IMR-90 (cell line): ENCODE data around the gene HDHD5. TPM values are rescaled to one million over a fixed set of nuclear protein-coding genes. Genes with fewer than 3 reads are reported as not detected.
A peak's percentile ranks its signal among the peaks of the same experiment; 100 is the strongest.

Experiments
- ATAC-seq: fragments of 200-7000 bp; cut with Tn5 transposase; 2 replicates; pipeline ENCODE4 v1.9.1; 2020; ENCODE audit warnings: low read depth, mild to moderate bottlenecking, moderate library complexity
- BruUV-seq: library from RNA; stranded (reverse); fragments of 400-500 nt; replicated peaks from 2 replicates; lab custom pipeline; 2021; lab: Mats Ljungman, UMichigan
- CTCF ChIA-PET: fragments of 300-600 bp; formaldehyde crosslinking; extraction: SDS; loops from one replicate; lab custom pipeline; 2021; ENCODE audit warnings: antibody characterized with exemption; lab: Yijun Ruan, JAX
- POLR2A ChIA-PET: fragments of 300-600 bp; sonication (Branson Sonifier 250); formaldehyde crosslinking; loops from one replicate; lab custom pipeline; 2022; ENCODE audit warnings: antibody characterized with exemption; ENCODE audit not compliant: unreplicated experiment; lab: Charles Lee
- DNase-seq: peaks from one replicate; pipeline ENCODE4 v3.0.0; 2013
- H2AFZ ChIP-seq: replicated peaks from 2 replicates; pipeline ENCODE3; 2013; ENCODE audit warnings: low read length, mild to moderate bottlenecking; ENCODE audit not compliant: poor library complexity
- H2AK5ac ChIP-seq: 2 replicates; pipeline ENCODE4 v1.6.1; 2013; ENCODE audit warnings: low read depth, low read length, inconsistent platforms
- H2AK9ac ChIP-seq: replicated peaks from 2 replicates; pipeline ENCODE3; 2013; ENCODE audit warnings: mild to moderate bottlenecking, low read depth, low read length, moderate library complexity; ENCODE audit not compliant: poor library complexity
- H2BK120ac ChIP-seq: 2 replicates; pipeline ENCODE4 v1.6.1; 2013; ENCODE audit warnings: low read depth, low read length, inconsistent platforms
- H2BK15ac ChIP-seq: 3 replicates; pipeline ENCODE4 v1.6.1; 2013; ENCODE audit warnings: low read depth, low read length, inconsistent platforms
- H2BK20ac ChIP-seq: 2 replicates; pipeline ENCODE4 v1.6.1; 2013; ENCODE audit warnings: low read depth, mild to moderate bottlenecking, inconsistent platforms, low read length, moderate library complexity
- H2BK5ac ChIP-seq: 2 replicates; pipeline ENCODE4 v1.6.1; 2013; ENCODE audit warnings: mild to moderate bottlenecking, low read depth, low read length, inconsistent platforms; ENCODE audit not compliant: poor library complexity, severe bottlenecking
- H3K14ac ChIP-seq: replicated peaks from 2 replicates; pipeline ENCODE4 v1.6.1; 2013; ENCODE audit warnings: low read depth, low read length, inconsistent platforms
- H3K18ac ChIP-seq: 2 replicates; pipeline ENCODE4 v1.6.1; 2013; ENCODE audit warnings: low read depth, low read length, control low read depth
- H3K23ac ChIP-seq: 2 replicates; pipeline ENCODE4 v1.6.1; 2013; ENCODE audit warnings: low read depth, low read length, inconsistent platforms
- H3K27ac ChIP-seq: 2 replicates; pipeline ENCODE4 v1.5.1; 2013; ENCODE audit warnings: mild to moderate bottlenecking, control low read depth, low read length; ENCODE audit not compliant: insufficient read depth
- H3K27me3 ChIP-seq: 2 replicates; pipeline ENCODE4 v1.6.1; 2013; ENCODE audit warnings: low read length; ENCODE audit not compliant: control insufficient read depth, insufficient read depth
- H3K36me3 ChIP-seq: 2 replicates; pipeline ENCODE4 v1.6.1; 2013; ENCODE audit warnings: low read length, mixed read lengths; ENCODE audit not compliant: control insufficient read depth, insufficient read depth
- H3K4ac ChIP-seq: 2 replicates; pipeline ENCODE4 v1.6.1; 2013; ENCODE audit warnings: low read depth, low read length, inconsistent platforms
- H3K4me1 ChIP-seq: 2 replicates; pipeline ENCODE4 v1.6.1; 2013; ENCODE audit warnings: low read length, mixed read lengths; ENCODE audit not compliant: control insufficient read depth, insufficient read depth
- H3K4me2 ChIP-seq: 2 replicates; pipeline ENCODE4 v1.6.1; 2013; ENCODE audit warnings: low read depth, mild to moderate bottlenecking, control low read depth, low read length, moderate library complexity
- H3K4me3 ChIP-seq: 2 replicates; pipeline ENCODE4 v1.5.1; 2013; ENCODE audit warnings: low read depth, mild to moderate bottlenecking, control low read depth, low read length, moderate library complexity; ENCODE audit not compliant: insufficient read depth
- H3K56ac ChIP-seq: 2 replicates; pipeline ENCODE4 v1.6.1; 2013; ENCODE audit warnings: low read length, inconsistent platforms; ENCODE audit not compliant: insufficient read depth; ENCODE audit errors: extremely low read depth
- H3K79me1 ChIP-seq, 2 experiments: 2 replicates each; pipeline ENCODE4 v1.6.1; 2013; ENCODE audit warnings: low read length in 2 of 2, inconsistent platforms in 1 of 2, low read depth in 1 of 2
- H3K9ac ChIP-seq: 2 replicates; pipeline ENCODE4 v1.6.1; 2013; ENCODE audit warnings: low read depth, low read length, control low read depth
- H3K9me1 ChIP-seq: 2 replicates; pipeline ENCODE4 v1.6.1; 2013; ENCODE audit warnings: low read length, inconsistent platforms; ENCODE audit not compliant: insufficient read depth
- H3K9me3 ChIP-seq: 2 replicates; pipeline ENCODE4 v1.6.1; 2013; ENCODE audit warnings: low read length; ENCODE audit not compliant: control insufficient read depth, insufficient read depth
- H4K20me1 ChIP-seq: 2 replicates; pipeline ENCODE4 v1.6.1; 2013; ENCODE audit warnings: low read length, inconsistent platforms; ENCODE audit not compliant: insufficient read depth
- H4K5ac ChIP-seq: 2 replicates; pipeline ENCODE4 v1.6.1; 2013; ENCODE audit warnings: mild to moderate bottlenecking, low read depth, low read length, control low read depth
- H4K8ac ChIP-seq, 2 experiments: 2 replicates each; pipeline ENCODE4 v1.6.1; 2013; ENCODE audit warnings: low read depth in 2 of 2, low read length in 2 of 2, control low read depth in 1 of 2, inconsistent platforms in 1 of 2
- H4K91ac ChIP-seq: 2 replicates; pipeline ENCODE4 v1.6.1; 2013; ENCODE audit warnings: low read depth, low read length, inconsistent platforms; ENCODE audit not compliant: insufficient read depth
- MAFK ChIP-seq: IDR thresholded peaks from 2 replicates; pipeline ENCODE4 v1.6.1; 2012; ENCODE audit warnings: low read depth, low read length, improper control_type of control experiment
- MAZ ChIP-seq: IDR thresholded peaks from 2 replicates; pipeline ENCODE4 v1.6.1; 2012; ENCODE audit warnings: low read depth, mild to moderate bottlenecking, low read length, improper control_type of control experiment, moderate library complexity, borderline replicate concordance
- POLR2A ChIP-seq: IDR thresholded peaks from 2 replicates; pipeline ENCODE4 v1.6.1; 2012; ENCODE audit warnings: mild to moderate bottlenecking, low read depth, low read length
- WGBS, 2 experiments: methylation state at CpG; one replicate each; pipeline versions ENCODE4 v1.1.5 to v1.1.7; 2013; ENCODE audit warnings: missing lambda C conversion rate in 2 of 2; ENCODE audit not compliant: insufficient read length in 1 of 2; ENCODE audit errors: extremely low coverage in 2 of 2; 5-methylcytosine and 5-hydroxymethylcytosine counted together
- dilution Hi-C: fragments of 300-500 bp; cut with HindIII; formaldehyde crosslinking; loops from one replicate; pipeline ENCODE4 v1.14.3; 2018; ENCODE audit warnings: low sequenced_read_pairs; ENCODE audit not compliant: unreplicated experiment
- in situ Hi-C: fragments of 300-500 bp; cut with MboI; formaldehyde crosslinking; loops from 3 replicates; pipeline ENCODE4 v1.14.3; 2019; ENCODE audit warnings: low sequenced_read_pairs, inconsistent platforms, mixed read lengths
- intact Hi-C: fragments of 100-400 bp; cut with micrococcal nuclease; formaldehyde crosslinking; loops from 2 replicates; pipeline ENCODE4 v1.10.0; 2022
- polyA plus RNA-seq, 3 experiments: library from polyadenylated mRNA; depleted of rRNA; stranded (reverse); fragments of >200 nt; gene quantifications; 2 replicates each; pipeline ENCODE4 v1.2.3, GENCODE V29; 2012; ENCODE audit warnings: low replicate concordance in 1 of 3
- total RNA-seq: library from RNA; depleted of rRNA; stranded (reverse); fragments of >200 nt; gene quantifications from 2 replicates; pipeline ENCODE4 v1.2.3, GENCODE V29; 2012

Gene HDHD5
- total and polyA plus RNA-seq, 2 of the 4 experiments (the other 2 are of a cell fraction): 31.9 to 37.5 TPM

DNA sequence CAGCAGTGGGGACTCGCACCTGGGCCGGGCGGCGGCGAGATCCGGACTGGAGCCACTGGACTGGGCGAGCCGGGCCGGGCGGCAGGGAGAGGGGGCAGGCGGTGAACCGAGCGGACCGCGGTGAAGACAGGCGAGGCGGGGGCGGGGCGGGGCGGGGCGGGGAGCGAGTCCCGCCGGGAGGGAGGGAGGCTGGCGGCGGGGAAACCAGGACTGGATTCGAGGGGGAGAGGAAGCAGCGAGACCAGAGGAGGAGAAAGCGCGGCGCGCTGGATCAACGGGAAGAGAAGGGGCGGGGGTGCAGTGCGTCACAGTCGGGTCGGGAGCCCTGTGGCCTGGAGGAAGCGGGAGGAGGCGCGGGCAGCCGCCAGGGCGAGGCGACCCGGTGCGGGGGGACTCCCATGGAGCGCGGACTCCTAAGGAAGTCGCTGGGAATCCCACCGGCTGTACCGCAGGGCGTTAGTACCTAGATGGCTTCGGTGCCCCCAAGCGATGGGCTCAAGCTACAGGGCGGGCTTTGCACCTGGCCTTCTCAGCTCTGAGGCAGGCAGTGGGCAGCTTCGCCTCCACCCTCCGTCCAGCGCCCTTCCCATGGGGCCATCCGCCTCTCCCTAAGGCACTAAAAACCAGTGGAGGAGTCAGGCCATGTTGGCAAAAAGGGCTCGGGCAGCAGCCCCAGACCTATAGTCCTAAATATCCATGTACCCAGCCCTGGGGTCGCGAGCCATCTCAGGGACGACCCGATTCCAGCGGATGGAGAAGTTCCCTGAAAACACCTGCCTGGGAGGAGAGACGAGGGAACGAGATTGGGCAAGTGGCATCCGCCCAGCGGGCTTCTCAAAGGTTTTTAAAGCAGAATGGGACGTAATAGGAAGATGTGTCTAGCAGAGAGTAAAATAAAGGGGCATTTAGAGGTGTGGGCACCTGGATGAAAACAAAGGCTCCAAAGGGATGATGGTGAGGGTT is 37.6 kb downstream of the HDHD5 start, which contains the start of gene TMEM121B:
TSS of gene TMEM121B (minus strand) at position 128 of the 963 bp plus-strand sequence. CDS start 233 bp downstream, outside the sequence.
- H4K91ac ChIP-seq: no peak within 1 kb of the TSS
- intact Hi-C loops: no loop called here
- peak within 1 kb of the TSS; percentile 85 for H3K4me2 ChIP-seq
- H3K9ac ChIP-seq: no peak within 1 kb of the TSS
- H4K8ac ChIP-seq: no peak within 1 kb of the TSS
- H2BK5ac ChIP-seq: no peak within 1 kb of the TSS
- no TSS peak for BruUV-seq
- H3K79me1 ChIP-seq: no peaks in the 10 kb centered on the region
- H3K9me1 ChIP-seq: no peaks in the 10 kb centered on the region
- H4K5ac ChIP-seq: no peak within 1 kb of the TSS
- H3K9me3 ChIP-seq: no peaks in the 10 kb centered on the region
- no peak within 1 kb of the TSS for H3K14ac ChIP-seq
- H3K23ac ChIP-seq: peak within 1 kb of the TSS; percentile 24; the same call in 1 of the 2 replicates
- H3K56ac ChIP-seq: no peak within 1 kb of the TSS
- no peaks in the 10 kb centered on the region for H4K20me1 ChIP-seq
- CTCF ChIA-PET: interaction anchor here (1.5 kb wide), 1 partner anchor 51 kb away, joined by 4 read pairs; no protein-coding TSS in a partner anchor
- POLR2A ChIA-PET: no interaction called here
- H3K4me3 ChIP-seq: peak within 1 kb of the TSS; percentile 47
- H2AFZ ChIP-seq: peak within 1 kb of the TSS; percentile 81
- DNase-seq (peak; percentile 59), ATAC-seq (peak; percentile 81)
- H2BK120ac ChIP-seq: no peak within 1 kb of the TSS
- peaks cover 26% of the 10 kb centered on the region for H3K27me3 ChIP-seq
- H3K27ac ChIP-seq: no peak within 1 kb of the TSS
- no peaks in the 10 kb centered on the region for H3K36me3 ChIP-seq
- in situ Hi-C loops: no loop called here
- no peaks in the 10 kb centered on the region for H3K4me1 ChIP-seq
- no peak within 1 kb of the TSS for H2BK20ac ChIP-seq
- H2AK9ac ChIP-seq: no peak within 1 kb of the TSS
- no peak within 1 kb of the TSS for H2AK5ac ChIP-seq
- dilution Hi-C loops: no loop called here
- no peak within 1 kb of the TSS for H3K18ac ChIP-seq
- 7% methylated on average over 26 of the region's 69 CpGs; no CpG with 5 or more reads in 1 of the 2 experiments for WGBS, 2 experiments
- no peak within 1 kb of the TSS for H3K4ac ChIP-seq
- H2BK15ac ChIP-seq: no peak within 1 kb of the TSS
- TF ChIP-seq MAZ (peak; percentile 83; the same call in 1 of the 2 replicates), POLR2A (no peak), MAFK (no peak)
